ENCODE measurements around the gene LRRFIP2. TPM values are rescaled to one million over a fixed set of nuclear protein-coding genes. Genes with fewer than 3 reads are reported as not detected.

The LRRFIP2 gene
- total and polyA plus RNA-seq, 4 donors = 44.5 to 96.9 (median 57.0) TPM

GRCh38 chr3:37198996-37199395 lies 24.6 kb upstream of the LRRFIP2 start:
- intact Hi-C loops (cut with DNase I) = no loop called here
- Histone ChIP-seq H3K9me3 (ENCODE audit: control insufficient read depth, low read length) (no peaks in the 10 kb centered on the region), H3K4me3 (ENCODE audit: low read length in 2 of 2) (no peak overlapping the region), H3K36me3 (ENCODE audit: control insufficient read depth in 1 of 2, insufficient read depth in 2 of 2, low read length in 1 of 2) (no peaks in the 10 kb centered on the region), H3K4me1 (ENCODE audit: control insufficient read depth in 1 of 2, insufficient read depth in 2 of 2, low read length in 2 of 2) (peaks cover 0 to 12% of the 10 kb centered on the region in 2 donors), H3K27ac (ENCODE audit: low read depth in 1 of 2, low read length in 2 of 2) (no peak overlapping the region), H3K27me3 (ENCODE audit: control insufficient read depth in 1 of 2, insufficient read depth in 2 of 2, low read length in 1 of 2) (no peaks in the 10 kb centered on the region)
- 66 to 70% methylated on average over 2 of the region's 2 CpGs for WGBS, 2 donors
- no peak for DNase-seq
- ATAC-seq (ENCODE audit: low FRiP score) = no peak

- ATAC-seq (ENCODE audit: low FRiP score) (no peak), DNase-seq (no peak)
- Histone ChIP-seq H3K27me3 (ENCODE audit: control insufficient read depth in 1 of 2, insufficient read depth in 2 of 2, low read length in 1 of 2) (no peaks in the 10 kb centered on the region), H3K4me1 (ENCODE audit: control insufficient read depth in 1 of 2, insufficient read depth in 2 of 2, low read length in 2 of 2) (peaks cover 0 to 12% of the 10 kb centered on the region in 2 donors), H3K36me3 (ENCODE audit: control insufficient read depth in 1 of 2, insufficient read depth in 2 of 2, low read length in 1 of 2) (no peaks in the 10 kb centered on the region), H3K27ac (ENCODE audit: low read depth in 1 of 2, low read length in 2 of 2) (no peak overlapping the region), H3K9me3 (ENCODE audit: control insufficient read depth, low read length) (no peaks in the 10 kb centered on the region), H3K4me3 (ENCODE audit: low read length in 2 of 2) (no peak overlapping the region)
- WGBS, 2 donors = 62 to 64% methylated on average over 2 of the region's 2 CpGs
- intact Hi-C loops (cut with DNase I) = no loop called here
Observed at GRCh38 chr3:37198547-37198946, 24.2 kb upstream of the LRRFIP2 start.

- H3K27me3 ChIP-seq (ENCODE audit: control insufficient read depth in 1 of 2, insufficient read depth in 2 of 2, low read length in 1 of 2) = no peaks in the 10 kb centered on the region
- H3K9me3 ChIP-seq (ENCODE audit: control insufficient read depth, low read length) = no peaks in the 10 kb centered on the region
- H3K27ac ChIP-seq (ENCODE audit: low read depth in 1 of 2, low read length in 2 of 2) = peak overlapping the region in 1 of 2 donors; percentile 22
- intact Hi-C loops (cut with DNase I) = no loop called here
- no peak overlapping the region for H3K4me3 ChIP-seq (ENCODE audit: low read length in 2 of 2)
- no peaks in the 10 kb centered on the region for H3K36me3 ChIP-seq (ENCODE audit: control insufficient read depth in 1 of 2, insufficient read depth in 2 of 2, low read length in 1 of 2)
- ATAC-seq (ENCODE audit: low FRiP score) (no peak), DNase-seq (no peak)
- WGBS, 2 donors = 37 to 55% methylated on average over 2 of the region's 2 CpGs
- H3K4me1 ChIP-seq (ENCODE audit: control insufficient read depth in 1 of 2, insufficient read depth in 2 of 2, low read length in 2 of 2) = peaks cover 0 to 12% of the 10 kb centered on the region in 2 donors
Observed at GRCh38 chr3:37197810-37198371, 23.5 kb upstream of the LRRFIP2 start.

GRCh38 chr3:37194533-37194932 lies 20.2 kb upstream of the LRRFIP2 start:
- Histone ChIP-seq H3K4me1 (ENCODE audit: control insufficient read depth in 1 of 2, insufficient read depth in 2 of 2, low read length in 2 of 2) (peaks cover 0 to 9% of the 10 kb centered on the region in 2 donors), H3K36me3 (ENCODE audit: control insufficient read depth in 1 of 2, insufficient read depth in 2 of 2, low read length in 1 of 2) (no peaks in the 10 kb centered on the region), H3K4me3 (ENCODE audit: low read length in 2 of 2) (no peak overlapping the region), H3K9me3 (ENCODE audit: control insufficient read depth, low read length) (no peaks in the 10 kb centered on the region), H3K27ac (ENCODE audit: low read depth in 1 of 2, low read length in 2 of 2) (no peak overlapping the region), H3K27me3 (ENCODE audit: control insufficient read depth in 1 of 2, insufficient read depth in 2 of 2, low read length in 1 of 2) (no peaks in the 10 kb centered on the region)
- DNase-seq = no peak
- no peak for ATAC-seq (ENCODE audit: low FRiP score)
- intact Hi-C loops (cut with DNase I) = no loop called here
- WGBS, 2 donors = 86 to 90% methylated on average over 5 of the region's 5 CpGs

- Histone ChIP-seq H3K36me3 (ENCODE audit: control insufficient read depth in 1 of 2, insufficient read depth in 2 of 2, low read length in 1 of 2) (no peaks in the 10 kb centered on the region), H3K4me1 (ENCODE audit: control insufficient read depth in 1 of 2, insufficient read depth in 2 of 2, low read length in 2 of 2) (no peaks in the 10 kb centered on the region), H3K4me3 (ENCODE audit: low read length in 2 of 2) (no peak overlapping the region), H3K9me3 (ENCODE audit: control insufficient read depth, low read length) (no peaks in the 10 kb centered on the region), H3K27ac (ENCODE audit: low read depth in 1 of 2, low read length in 2 of 2) (no peak overlapping the region), H3K27me3 (ENCODE audit: control insufficient read depth in 1 of 2, insufficient read depth in 2 of 2, low read length in 1 of 2) (no peaks in the 10 kb centered on the region)
- WGBS, 2 donors = 84 to 88% methylated on average over 1 of the region's 1 CpG
- intact Hi-C loops (cut with DNase I) = no loop called here
- ATAC-seq (ENCODE audit: low FRiP score) (no peak), DNase-seq (no peak)
Observed at GRCh38 chr3:37190667-37191066, 16.3 kb upstream of the LRRFIP2 start.

- Histone ChIP-seq H3K4me1 (ENCODE audit: control insufficient read depth in 1 of 2, insufficient read depth in 2 of 2, low read length in 2 of 2) (no peaks in the 10 kb centered on the region), H3K27ac (ENCODE audit: low read depth in 1 of 2, low read length in 2 of 2) (no peak overlapping the region), H3K36me3 (ENCODE audit: control insufficient read depth in 1 of 2, insufficient read depth in 2 of 2, low read length in 1 of 2) (no peaks in the 10 kb centered on the region), H3K9me3 (ENCODE audit: control insufficient read depth, low read length) (no peaks in the 10 kb centered on the region), H3K4me3 (ENCODE audit: low read length in 2 of 2) (no peak overlapping the region), H3K27me3 (ENCODE audit: control insufficient read depth in 1 of 2, insufficient read depth in 2 of 2, low read length in 1 of 2) (no peaks in the 10 kb centered on the region)
- intact Hi-C loops (cut with DNase I) = no loop called here
- DNase-seq (no peak), ATAC-seq (ENCODE audit: low FRiP score) (no peak)
- WGBS, 2 donors = 81 to 85% methylated on average over 4 of the region's 4 CpGs
Observed at GRCh38 chr3:37189109-37189508, 14.7 kb upstream of the LRRFIP2 start.

GRCh38 chr3:37183976-37184375 lies 9.6 kb upstream of the LRRFIP2 start:
- peak overlapping the region; percentile 71 to 93 for H3K27ac ChIP-seq (ENCODE audit: low read depth in 1 of 2, low read length in 2 of 2)
- intact Hi-C loops (cut with DNase I) = no loop called here
- no peaks in the 10 kb centered on the region for H3K36me3 ChIP-seq (ENCODE audit: control insufficient read depth in 1 of 2, insufficient read depth in 2 of 2, low read length in 1 of 2)
- 3 to 4% methylated on average over 5 of the region's 5 CpGs for WGBS, 2 donors
- H3K27me3 ChIP-seq (ENCODE audit: control insufficient read depth in 1 of 2, insufficient read depth in 2 of 2, low read length in 1 of 2) = no peaks in the 10 kb centered on the region
- no peak overlapping the region for H3K4me3 ChIP-seq (ENCODE audit: low read length in 2 of 2)
- ATAC-seq (ENCODE audit: low FRiP score) = peak; percentile 82
- no peaks in the 10 kb centered on the region for H3K9me3 ChIP-seq (ENCODE audit: control insufficient read depth, low read length)
- peaks cover 0 to 1% of the 10 kb centered on the region in 2 donors for H3K4me1 ChIP-seq (ENCODE audit: control insufficient read depth in 1 of 2, insufficient read depth in 2 of 2, low read length in 2 of 2)
- DNase-seq = no peak

GRCh38 chr3:37183375-37183831 lies 9.0 kb upstream of the LRRFIP2 start:
- DNase-seq = no peak
- Histone ChIP-seq H3K27ac (ENCODE audit: low read depth in 1 of 2, low read length in 2 of 2) (peak overlapping the region; percentile 93 to 95), H3K36me3 (ENCODE audit: control insufficient read depth in 1 of 2, insufficient read depth in 2 of 2, low read length in 1 of 2) (no peaks in the 10 kb centered on the region), H3K9me3 (ENCODE audit: control insufficient read depth, low read length) (no peaks in the 10 kb centered on the region), H3K27me3 (ENCODE audit: control insufficient read depth in 1 of 2, insufficient read depth in 2 of 2, low read length in 1 of 2) (no peaks in the 10 kb centered on the region), H3K4me3 (ENCODE audit: low read length in 2 of 2) (peak overlapping the region in 1 of 2 donors; percentile 34), H3K4me1 (ENCODE audit: control insufficient read depth in 1 of 2, insufficient read depth in 2 of 2, low read length in 2 of 2) (peaks cover 0 to 1% of the 10 kb centered on the region in 2 donors)
- WGBS, 2 donors = 34 to 38% methylated on average over 3 of the region's 3 CpGs
- ATAC-seq (ENCODE audit: low FRiP score) = peak; percentile 30
- intact Hi-C loops (cut with DNase I) = no loop called here

GRCh38 chr3:37182816-37183215 lies 8.4 kb upstream of the LRRFIP2 start:
- DNase-seq (no peak), ATAC-seq (ENCODE audit: low FRiP score) (no peak)
- Histone ChIP-seq H3K4me3 (ENCODE audit: low read length in 2 of 2) (no peak overlapping the region), H3K27me3 (ENCODE audit: control insufficient read depth in 1 of 2, insufficient read depth in 2 of 2, low read length in 1 of 2) (no peaks in the 10 kb centered on the region), H3K36me3 (ENCODE audit: control insufficient read depth in 1 of 2, insufficient read depth in 2 of 2, low read length in 1 of 2) (no peaks in the 10 kb centered on the region), H3K9me3 (ENCODE audit: control insufficient read depth, low read length) (no peaks in the 10 kb centered on the region), H3K4me1 (ENCODE audit: control insufficient read depth in 1 of 2, insufficient read depth in 2 of 2, low read length in 2 of 2) (peaks cover 0 to 1% of the 10 kb centered on the region in 2 donors), H3K27ac (ENCODE audit: low read depth in 1 of 2, low read length in 2 of 2) (peak overlapping the region; percentile 6 to 57)
- intact Hi-C loops (cut with DNase I) = no loop called here
